ENCODE measurements around the gene VASH2.

The VASH2 gene

GRCh38 chr1:212943393-212943710, 7.0 kb upstream of the VASH2 start:
- DNase-seq (ENCODE audit: low read depth in 2 of 2): no peak
- H3K4me3 ChIP-seq (replicated peaks in 1 of 2; ENCODE audit: low read depth in 2 of 2, low read length in 2 of 2): no peak overlapping the region
- no peak for TF ChIP-seq CTCF (IDR thresholded peaks at IDR 0.05; ENCODE audit: low read depth, low read length)

- DNase-seq (ENCODE audit: low read depth in 2 of 2): no peak
- no peak for TF ChIP-seq CTCF (IDR thresholded peaks at IDR 0.05; ENCODE audit: low read depth, low read length)
- H3K4me3 ChIP-seq (replicated peaks in 1 of 2; ENCODE audit: low read depth in 2 of 2, low read length in 2 of 2): no peak overlapping the region
These were observed 6.0 kb upstream of the VASH2 start for GRCh38 chr1:212944229-212944901.

GRCh38 chr1:212945056-212945455, 5.3 kb upstream of the VASH2 start:
- TF ChIP-seq CTCF (IDR thresholded peaks at IDR 0.05; ENCODE audit: low read depth, low read length): no peak
- no peak overlapping the region for H3K4me3 ChIP-seq (replicated peaks in 1 of 2; ENCODE audit: low read depth in 2 of 2, low read length in 2 of 2)
- no peak for DNase-seq (ENCODE audit: low read depth in 2 of 2)

GRCh38 chr1:212945463-212946160, 4.7 kb upstream of the VASH2 start:
- TF ChIP-seq CTCF (IDR thresholded peaks at IDR 0.05; ENCODE audit: low read depth, low read length): no peak
- H3K4me3 ChIP-seq (replicated peaks in 1 of 2; ENCODE audit: low read depth in 2 of 2, low read length in 2 of 2): no peak overlapping the region
- DNase-seq (ENCODE audit: low read depth in 2 of 2): no peak

- DNase-seq (ENCODE audit: low read depth in 2 of 2): no peak
- no peak for TF ChIP-seq CTCF (IDR thresholded peaks at IDR 0.05; ENCODE audit: low read depth, low read length)
- no peak overlapping the region for H3K4me3 ChIP-seq (replicated peaks in 1 of 2; ENCODE audit: low read depth in 2 of 2, low read length in 2 of 2)
These were observed 3.5 kb upstream of the VASH2 start for GRCh38 chr1:212946872-212947271.

- TF ChIP-seq CTCF (IDR thresholded peaks at IDR 0.05; ENCODE audit: low read depth, low read length): no peak
- no peak for DNase-seq (ENCODE audit: low read depth in 2 of 2)
- peak overlapping the region; percentile 57 for H3K4me3 ChIP-seq (replicated peaks in 1 of 2; ENCODE audit: low read depth in 2 of 2, low read length in 2 of 2)
These were observed 570 bp upstream of the VASH2 start for GRCh38 chr1:212949771-212950170.

Measured in cardiac fibroblast (primary cell).